PC-9 (cell line): Measurements from ENCODE around the gene NPY4R2.
"Not testable (repeated sequence)": the region's sequence is repeated elsewhere in the genome, so short reads cannot be mapped to it uniquely, and the experiment has no call there.

ENCODE experiments used
- EZH2 ChIP-seq: fragments of 200-600 bp; sonication (generic); IDR thresholded peaks from 2 replicates; pipeline ENCODE4 v1.8.0; 2017; ENCODE audit warnings: antibody characterized with exemption, low read depth
- TF ChIP-seq, protein P1 (sequence below): fragments of 200-600 bp; sonication (generic); conservative IDR thresholded peaks from 2 replicates; pipeline ENCODE4 v1.6.1; 2017; ENCODE audit warnings: mixed run types, antibody characterized with exemption, mild to moderate bottlenecking, moderate library complexity

DNA sequence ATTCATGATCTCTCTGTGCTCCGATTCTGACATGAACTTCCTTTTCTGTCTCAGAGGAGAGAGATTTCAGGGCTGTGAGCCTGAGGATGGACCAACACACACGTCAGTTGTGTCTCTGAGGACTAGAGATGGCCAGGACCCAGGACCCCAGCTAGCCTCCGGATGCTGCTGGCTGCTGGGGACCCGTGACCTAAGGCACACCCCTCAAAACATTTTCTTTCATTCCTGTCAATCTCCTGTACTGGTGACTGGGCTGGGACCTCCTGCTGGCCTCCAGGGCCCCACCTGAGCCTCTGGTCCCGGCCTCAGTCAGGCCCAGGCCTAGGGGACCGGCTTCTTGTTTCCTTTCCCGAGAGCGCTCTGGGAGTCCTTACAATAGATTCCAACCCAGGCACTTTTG is 38.7 kb downstream of the NPY4R2 start:
- TF ChIP-seq, protein P1, sequence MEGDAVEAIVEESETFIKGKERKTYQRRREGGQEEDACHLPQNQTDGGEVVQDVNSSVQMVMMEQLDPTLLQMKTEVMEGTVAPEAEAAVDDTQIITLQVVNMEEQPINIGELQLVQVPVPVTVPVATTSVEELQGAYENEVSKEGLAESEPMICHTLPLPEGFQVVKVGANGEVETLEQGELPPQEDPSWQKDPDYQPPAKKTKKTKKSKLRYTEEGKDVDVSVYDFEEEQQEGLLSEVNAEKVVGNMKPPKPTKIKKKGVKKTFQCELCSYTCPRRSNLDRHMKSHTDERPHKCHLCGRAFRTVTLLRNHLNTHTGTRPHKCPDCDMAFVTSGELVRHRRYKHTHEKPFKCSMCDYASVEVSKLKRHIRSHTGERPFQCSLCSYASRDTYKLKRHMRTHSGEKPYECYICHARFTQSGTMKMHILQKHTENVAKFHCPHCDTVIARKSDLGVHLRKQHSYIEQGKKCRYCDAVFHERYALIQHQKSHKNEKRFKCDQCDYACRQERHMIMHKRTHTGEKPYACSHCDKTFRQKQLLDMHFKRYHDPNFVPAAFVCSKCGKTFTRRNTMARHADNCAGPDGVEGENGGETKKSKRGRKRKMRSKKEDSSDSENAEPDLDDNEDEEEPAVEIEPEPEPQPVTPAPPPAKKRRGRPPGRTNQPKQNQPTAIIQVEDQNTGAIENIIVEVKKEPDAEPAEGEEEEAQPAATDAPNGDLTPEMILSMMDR: not testable (repeated sequence)
- not testable (repeated sequence) for TF ChIP-seq EZH2
